H4 (cell line): ENCODE measurements around the gene KIAA1210. TPM values are rescaled to one million over a fixed set of nuclear protein-coding genes. Genes with fewer than 3 reads are reported as not detected.

Experiments
- DNase-seq: peaks from one replicate; pipeline ENCODE4 v3.0.0-alpha.2; 2015; ENCODE audit warnings: low spot score
- total RNA-seq: library from RNA; depleted of rRNA; stranded (reverse); fragments of >200 nt; shearing (Covaris generic); gene quantifications from 2 replicates; pipeline ENCODE4 v1.2.3, GENCODE V29; 2014; rRNA removed

The KIAA1210 gene
- 0.04 TPM in 1 of 2 replicates, not detected in the other for total RNA-seq

- no peak for DNase-seq
Measured at GRCh38 chrX:119127650-119128049, at the start of gene KIAA1210. Gene KIAA1210 (minus strand): TSS chrX:119127812. CDS start chrX:119123642, 4,170 bp downstream.

- DNase-seq: no peak
Measured at GRCh38 chrX:119177278-119177677, 49.7 kb upstream of the KIAA1210 start.

- DNase-seq: no peak
Measured at GRCh38 chrX:119174900-119175299, 47.3 kb upstream of the KIAA1210 start.

- no peak for DNase-seq
Measured at GRCh38 chrX:119168104-119168503, 40.5 kb upstream of the KIAA1210 start.

GRCh38 chrX:119158226-119158625 lies 30.6 kb upstream of the KIAA1210 start:
- DNase-seq: no peak

GRCh38 chrX:119156241-119156640 lies 28.6 kb upstream of the KIAA1210 start:
- DNase-seq: no peak

- DNase-seq: peak; percentile 45
Measured at GRCh38 chrX:119155416-119156035, 27.9 kb upstream of the KIAA1210 start.

GRCh38 chrX:119151051-119151380 lies 23.4 kb upstream of the KIAA1210 start:
- DNase-seq: no peak

- DNase-seq: no peak
Measured at GRCh38 chrX:119150163-119151050, 22.8 kb upstream of the KIAA1210 start.

GRCh38 chrX:119147486-119147885 lies 19.9 kb upstream of the KIAA1210 start:
- no peak for DNase-seq

GRCh38 chrX:119145241-119145653 lies 17.6 kb upstream of the KIAA1210 start:
- peak; percentile 9 for DNase-seq

GRCh38 chrX:119134466-119134865 lies 6.9 kb upstream of the KIAA1210 start:
- DNase-seq: no peak

- no peak for DNase-seq
Measured at GRCh38 chrX:119132961-119133360, 5.3 kb upstream of the KIAA1210 start.

GRCh38 chrX:119132316-119132715 lies 4.7 kb upstream of the KIAA1210 start:
- DNase-seq: no peak

- no peak for DNase-seq
Measured at GRCh38 chrX:119130911-119131310, 3.3 kb upstream of the KIAA1210 start.

GRCh38 chrX:119121341-119121740 lies 6.3 kb downstream of the KIAA1210 start:
- DNase-seq: no peak

- peak; percentile 49 for DNase-seq
Measured at GRCh38 chrX:119118780-119119395, 8.7 kb downstream of the KIAA1210 start.

- no peak for DNase-seq
Measured at GRCh38 chrX:119107206-119107605, 20.4 kb downstream of the KIAA1210 start.

GRCh38 chrX:119105826-119106225 lies 21.8 kb downstream of the KIAA1210 start:
- DNase-seq: peak; percentile 68

GRCh38 chrX:119101168-119101567 lies 26.4 kb downstream of the KIAA1210 start:
- DNase-seq: no peak

- no peak for DNase-seq
Measured at GRCh38 chrX:119095936-119096335, 31.7 kb downstream of the KIAA1210 start.

GRCh38 chrX:119094819-119095218 lies 32.8 kb downstream of the KIAA1210 start:
- no peak for DNase-seq
